Measurements from ENCODE around the gene ATF6. TPM values are rescaled to one million over a fixed set of nuclear protein-coding genes. Genes with fewer than 3 reads are reported as not detected.

ATF6 gene
- total and polyA plus RNA-seq, 2 of the 4 experiments (the other 2 are of a cell fraction) = 12.2 to 17.6 TPM

- Histone ChIP-seq H3K27ac (ENCODE audit: insufficient read depth, low read length) (no peak overlapping the region), H3K4me3 (ENCODE audit: insufficient read depth, low read depth, low read length) (no peak overlapping the region), H3K4me2 (ENCODE audit: low read depth, low read length) (no peak overlapping the region), H3K27me3 (ENCODE audit: control insufficient read depth, insufficient read depth, low read length) (peaks cover 4% of the 10 kb centered on the region), H2BK20ac (ENCODE audit: low read depth, low read length) (no peak overlapping the region), H2AK5ac (ENCODE audit: low read depth, low read length) (no peak overlapping the region), H3K56ac (ENCODE audit: extremely low read depth, insufficient read depth, low read length) (no peak overlapping the region), H2BK120ac (ENCODE audit: low read depth, low read length) (no peak overlapping the region), H3K36me3 (ENCODE audit: control insufficient read depth, insufficient read depth, low read length) (no peaks in the 10 kb centered on the region), H4K91ac (ENCODE audit: insufficient read depth, low read depth, low read length) (no peak overlapping the region), H3K18ac (ENCODE audit: low read depth, low read length) (no peak overlapping the region), H2AK9ac (replicated peaks; ENCODE audit: low read depth, low read length, poor library complexity) (no peak overlapping the region), H4K8ac (ENCODE audit: low read depth in 2 of 2, low read length in 2 of 2) (no peak overlapping the region), H3K9ac (ENCODE audit: low read depth, low read length) (no peak overlapping the region), H3K4ac (ENCODE audit: low read depth, low read length) (no peak overlapping the region), H3K9me3 (ENCODE audit: control insufficient read depth, insufficient read depth, low read length) (no peaks in the 10 kb centered on the region; the same call in 1 of the 2 replicates), H3K79me1 (ENCODE audit: low read depth in 1 of 2, low read length in 2 of 2) (no peaks in the 10 kb centered on the region), H3K4me1 (ENCODE audit: control insufficient read depth, insufficient read depth, low read length) (no peaks in the 10 kb centered on the region), H3K14ac (replicated peaks; ENCODE audit: low read depth, low read length) (no peak overlapping the region), H4K20me1 (ENCODE audit: insufficient read depth, low read length) (no peaks in the 10 kb centered on the region), H4K5ac (ENCODE audit: low read depth, low read length) (no peak overlapping the region), H2BK15ac (ENCODE audit: low read depth, low read length) (no peak overlapping the region), H2AFZ (replicated peaks; ENCODE audit: low read length, poor library complexity) (no peak overlapping the region), H3K9me1 (ENCODE audit: insufficient read depth, low read length) (no peaks in the 10 kb centered on the region), H3K23ac (ENCODE audit: low read depth, low read length) (no peak overlapping the region), H2BK5ac (ENCODE audit: low read depth, low read length, poor library complexity, severe bottlenecking) (no peak overlapping the region)
- ChIA-PET CTCF (no interaction called here), POLR2A (ENCODE audit: unreplicated experiment) (no interaction called here)
- intact Hi-C loops (cut with micrococcal nuclease) (no loop called here), dilution Hi-C loops (cut with HindIII; ENCODE audit: low sequenced_read_pairs, unreplicated experiment) (no loop called here), in situ Hi-C loops (cut with MboI; ENCODE audit: low sequenced_read_pairs) (no loop called here)
- no TSS peak for BruUV-seq (replicated peaks)
- TF ChIP-seq CEBPB (IDR thresholded peaks at IDR 0.05; ENCODE audit: low read depth, low read length) (no peak), RCOR1 (IDR thresholded peaks at IDR 0.05; ENCODE audit: insufficient replicate concordance, low read length) (no peak), BHLHE40 (IDR thresholded peaks at IDR 0.05; ENCODE audit: low read depth, low read length) (no peak), POLR2A (IDR thresholded peaks at IDR 0.05; ENCODE audit: low read depth, low read length) (no peak), NFE2L2 (IDR thresholded peaks at IDR 0.05; ENCODE audit: low read depth, low read length) (no peak), RFX5 (IDR thresholded peaks at IDR 0.05; ENCODE audit: low read depth, low read length) (no peak), MAZ (IDR thresholded peaks at IDR 0.05; ENCODE audit: borderline replicate concordance, low read depth, low read length) (no peak)
- no peak for ATAC-seq (ENCODE audit: low read depth)
- no peak for DNase-seq
- WGBS, 2 experiments (ENCODE audit: extremely low coverage in 2 of 2, insufficient read length in 1 of 2) = no CpG with 5 or more reads among the region's 11 CpGs
Observed at GRCh38 chr1:161981735-161982506, 215.8 kb downstream of the ATF6 start.
